ENCODE data around the gene CADPS.

The CADPS gene

DNA sequence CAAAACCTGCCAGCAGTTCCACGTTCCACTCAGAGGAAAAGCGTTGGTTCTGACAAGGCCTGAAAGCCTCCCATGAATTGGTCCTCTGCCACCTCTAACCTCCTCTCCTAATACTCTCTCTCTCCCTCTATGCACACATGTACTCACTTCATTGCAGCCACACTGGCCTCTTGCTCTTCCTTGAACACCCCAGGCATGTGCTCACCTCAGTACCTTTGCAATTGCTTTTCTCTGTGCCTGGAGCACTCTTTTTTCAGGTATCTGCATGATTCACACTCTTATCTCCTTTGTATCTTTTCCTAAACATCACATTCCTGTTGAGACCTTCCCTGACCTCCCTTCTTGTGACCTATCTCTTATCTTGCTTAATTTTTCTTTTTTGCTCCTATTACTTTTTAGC lies 323.7 kb downstream of the CADPS start:
- Histone ChIP-seq H3K9ac (no peak overlapping the region), H3K4me3 (no peak overlapping the region), H3K27ac (no peak overlapping the region), H3K4me1 (no peaks in the 10 kb centered on the region), H3K9me3 (replicated peaks in 1 of 11) (no peaks in the 10 kb centered on the region), H4K20me1 (no peaks in the 10 kb centered on the region), H3K4me2 (no peak overlapping the region), H3K27me3 (no peaks in the 10 kb centered on the region), H3K36me3 (no peaks in the 10 kb centered on the region)
- TF ChIP-seq Cebpa-rat (IDR thresholded peaks at IDR 0.05) = no peak

DNA sequence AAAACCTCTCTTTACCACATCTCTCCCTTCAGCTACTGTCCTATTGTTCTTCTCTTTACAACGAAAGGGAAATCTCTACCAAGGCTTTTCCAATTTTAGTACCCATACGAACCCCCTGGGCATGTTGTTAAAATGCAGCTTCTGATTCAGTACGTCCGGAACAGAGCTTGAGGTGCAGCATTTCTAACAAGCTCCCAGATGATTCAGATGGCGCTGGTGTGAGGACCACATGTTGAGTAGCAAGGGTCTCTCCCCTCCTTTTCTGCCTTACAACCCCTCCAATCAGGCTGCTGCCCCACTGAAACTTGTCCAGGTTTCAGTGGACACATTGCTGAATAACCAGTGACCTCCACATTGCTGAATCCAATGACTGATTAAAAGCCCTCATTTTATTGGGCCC lies 324.8 kb downstream of the CADPS start:
- TF ChIP-seq Cebpa-rat (IDR thresholded peaks at IDR 0.05) = no peak
- Histone ChIP-seq H3K4me3 (no peak overlapping the region), H3K27ac (no peak overlapping the region), H3K27me3 (no peaks in the 10 kb centered on the region), H3K36me3 (no peaks in the 10 kb centered on the region), H3K9ac (no peak overlapping the region), H3K4me2 (no peak overlapping the region), H3K4me1 (no peaks in the 10 kb centered on the region), H3K9me3 (replicated peaks in 1 of 11) (no peaks in the 10 kb centered on the region), H4K20me1 (no peaks in the 10 kb centered on the region)

DNA sequence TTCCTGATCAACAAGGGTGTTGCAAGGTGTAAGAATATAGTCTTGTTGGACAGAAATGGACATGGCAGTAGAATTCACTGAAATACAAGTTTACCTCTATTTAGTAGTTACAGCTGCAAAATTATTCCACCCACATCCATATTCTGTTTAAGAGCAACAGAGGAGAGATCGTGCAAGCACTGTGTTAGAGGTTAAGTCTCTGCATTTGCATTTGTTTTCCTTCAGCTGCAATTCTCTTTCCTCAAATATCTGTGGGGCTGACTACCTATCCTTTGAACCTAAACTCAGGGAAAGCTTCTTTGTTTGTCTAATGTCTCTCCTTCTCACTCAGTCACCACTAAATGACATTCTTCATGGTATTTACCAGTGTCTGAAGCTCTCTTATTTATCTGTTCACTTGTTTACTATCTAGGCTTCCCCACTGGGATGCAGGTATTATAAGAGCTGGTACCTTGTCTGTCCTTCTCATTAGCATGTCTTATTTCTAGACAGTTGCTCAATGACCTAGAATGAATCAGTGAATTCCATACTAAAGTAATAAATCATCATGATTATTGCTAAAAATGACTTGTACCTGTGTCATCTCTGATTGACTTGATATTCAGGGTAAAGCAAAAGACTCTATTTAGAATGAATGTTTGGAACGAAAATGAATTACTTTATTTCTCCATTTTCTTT lies 326.5 kb downstream of the CADPS start:
- Histone ChIP-seq H3K27me3 (no peaks in the 10 kb centered on the region), H3K4me3 (no peak overlapping the region), H3K27ac (no peak overlapping the region), H3K9me3 (replicated peaks in 1 of 11) (no peaks in the 10 kb centered on the region), H3K4me2 (no peak overlapping the region), H4K20me1 (no peaks in the 10 kb centered on the region), H3K9ac (no peak overlapping the region), H3K4me1 (no peaks in the 10 kb centered on the region), H3K36me3 (no peaks in the 10 kb centered on the region)
- TF ChIP-seq Cebpa-rat (IDR thresholded peaks at IDR 0.05) = no peak

DNA sequence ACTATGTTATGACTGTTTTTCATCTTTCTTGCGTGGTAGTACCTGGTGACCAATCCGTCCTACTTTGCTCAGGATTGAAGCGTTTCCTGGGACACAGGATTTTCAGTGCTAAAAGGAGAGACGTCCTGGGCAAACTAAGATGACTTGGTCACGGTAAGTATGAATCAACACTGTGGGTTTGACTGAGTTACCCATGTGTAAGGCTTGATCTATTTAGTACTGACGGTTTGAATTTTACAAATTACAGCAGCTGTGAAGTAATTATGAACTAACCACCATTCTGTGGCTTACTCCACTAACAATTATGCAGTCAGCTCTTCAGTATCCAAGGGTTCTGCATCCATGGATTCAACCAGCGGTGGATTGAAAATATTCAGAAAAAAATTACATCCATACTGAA lies 328.9 kb downstream of the CADPS start:
- TF ChIP-seq Cebpa-rat (IDR thresholded peaks at IDR 0.05) = no peak
- Histone ChIP-seq H3K9me3 (replicated peaks in 1 of 11) (no peaks in the 10 kb centered on the region), H3K27ac (no peak overlapping the region), H4K20me1 (no peaks in the 10 kb centered on the region), H3K4me3 (no peak overlapping the region), H3K4me2 (no peak overlapping the region), H3K4me1 (no peaks in the 10 kb centered on the region), H3K9ac (no peak overlapping the region), H3K27me3 (no peaks in the 10 kb centered on the region), H3K36me3 (no peaks in the 10 kb centered on the region)

DNA sequence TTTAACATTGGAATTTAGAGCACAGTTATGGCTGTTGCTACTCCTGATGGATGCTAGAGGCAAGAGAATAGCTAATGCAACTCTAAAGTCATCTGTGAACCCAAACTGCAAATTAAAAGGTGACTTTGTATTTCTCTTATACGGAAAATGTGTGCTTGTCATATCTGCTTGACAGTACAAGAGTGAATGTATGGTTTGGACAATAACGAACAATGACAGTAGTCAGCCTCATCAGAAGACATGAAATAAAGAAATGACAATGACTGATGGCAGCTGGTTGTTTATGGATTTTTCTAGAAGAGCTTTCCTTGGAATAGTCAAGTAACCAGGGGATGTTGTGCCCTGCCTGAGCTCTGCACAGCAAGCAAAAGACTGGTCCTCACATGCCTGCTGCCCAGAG lies 333.0 kb downstream of the CADPS start:
- H3K27ac ChIP-seq = no peak overlapping the region
- no peak for TF ChIP-seq Cebpa-rat (IDR thresholded peaks at IDR 0.05)
- no peaks in the 10 kb centered on the region for H3K27me3 ChIP-seq
- H3K9me3 ChIP-seq (replicated peaks in 1 of 11) = no peaks in the 10 kb centered on the region
- H3K4me2 ChIP-seq = no peak overlapping the region
- H3K4me1 ChIP-seq = no peaks in the 10 kb centered on the region
- no peak overlapping the region for H3K4me3 ChIP-seq
- H3K36me3 ChIP-seq = no peaks in the 10 kb centered on the region
- H4K20me1 ChIP-seq = no peaks in the 10 kb centered on the region
- no peak overlapping the region for H3K9ac ChIP-seq

DNA sequence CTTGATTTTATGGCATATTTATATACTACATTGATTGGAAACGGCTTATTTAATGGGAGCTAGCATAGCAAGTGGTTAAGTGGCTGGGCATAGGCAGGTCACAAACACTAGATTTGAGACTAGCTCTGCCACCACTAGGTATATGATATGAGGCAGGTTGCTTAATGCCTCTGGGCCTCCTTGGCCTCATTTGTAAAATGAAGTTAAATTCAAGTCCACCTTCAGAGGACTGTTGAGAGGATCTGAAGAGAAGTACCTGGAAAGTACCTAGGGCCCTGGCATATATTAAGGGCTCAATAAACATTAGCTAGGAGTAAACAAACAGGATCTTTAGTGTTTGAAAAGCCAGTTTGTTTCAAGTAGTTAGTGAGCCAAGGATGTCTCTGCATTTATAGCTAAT lies 335.5 kb downstream of the CADPS start:
- TF ChIP-seq Cebpa-rat (IDR thresholded peaks at IDR 0.05) = no peak
- H3K27ac ChIP-seq = no peak overlapping the region
- no peak overlapping the region for H3K4me2 ChIP-seq
- no peaks in the 10 kb centered on the region for H3K27me3 ChIP-seq
- 0 out of 20 replicates have a peak, but pooled peaks cover 0 to 4% (median 0%) of the 10 kb centered on the region in 10 experiments for H3K4me1 ChIP-seq
- no peaks in the 10 kb centered on the region for H3K9me3 ChIP-seq (replicated peaks in 1 of 11)
- no peak overlapping the region for H3K4me3 ChIP-seq
- no peaks in the 10 kb centered on the region for H4K20me1 ChIP-seq
- H3K9ac ChIP-seq = no peak overlapping the region
- H3K36me3 ChIP-seq = no peaks in the 10 kb centered on the region

DNA sequence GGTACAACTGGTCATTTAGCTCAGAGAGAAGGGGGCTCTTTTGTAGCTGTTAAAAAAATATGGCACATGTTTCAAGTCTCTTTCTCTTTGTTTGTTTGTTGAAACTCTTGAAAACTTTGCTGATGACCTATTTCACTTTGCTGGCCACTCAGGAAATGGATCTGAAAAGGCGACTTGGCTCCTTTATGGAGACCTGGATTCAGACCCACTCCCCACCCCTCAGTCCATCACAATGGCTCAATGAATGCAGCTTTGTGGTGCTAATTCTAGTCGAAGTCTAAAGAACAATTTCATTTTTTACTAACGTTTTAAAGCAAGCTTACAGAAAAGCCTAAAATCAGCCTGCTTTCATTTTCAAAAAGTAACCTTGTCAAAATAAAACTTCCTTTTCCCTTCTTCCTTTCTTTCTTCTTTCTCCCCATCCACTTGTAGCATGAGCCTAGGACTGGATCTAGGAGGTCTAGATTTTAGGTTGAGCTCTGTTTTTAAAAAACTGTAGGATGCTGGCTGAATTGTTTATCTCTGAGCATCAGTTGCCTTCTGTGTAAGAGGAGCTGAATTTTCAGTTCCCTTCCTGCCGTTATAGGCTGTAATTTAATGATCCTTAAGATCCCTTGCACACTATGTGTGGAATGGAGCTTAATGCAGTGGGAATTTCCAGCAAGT lies 336.4 kb downstream of the CADPS start:
- Histone ChIP-seq H3K9ac (no peak overlapping the region), H3K4me2 (no peak overlapping the region), H3K4me1 (0 out of 20 replicates have a peak, but pooled peaks cover 0 to 4% (median 0%) of the 10 kb centered on the region in 10 experiments), H3K4me3 (no peak overlapping the region), H3K9me3 (replicated peaks in 1 of 11) (no peaks in the 10 kb centered on the region), H3K27me3 (no peaks in the 10 kb centered on the region), H3K36me3 (no peaks in the 10 kb centered on the region), H3K27ac (no peak overlapping the region), H4K20me1 (no peaks in the 10 kb centered on the region)
- no peak for TF ChIP-seq Cebpa-rat (IDR thresholded peaks at IDR 0.05)

DNA sequence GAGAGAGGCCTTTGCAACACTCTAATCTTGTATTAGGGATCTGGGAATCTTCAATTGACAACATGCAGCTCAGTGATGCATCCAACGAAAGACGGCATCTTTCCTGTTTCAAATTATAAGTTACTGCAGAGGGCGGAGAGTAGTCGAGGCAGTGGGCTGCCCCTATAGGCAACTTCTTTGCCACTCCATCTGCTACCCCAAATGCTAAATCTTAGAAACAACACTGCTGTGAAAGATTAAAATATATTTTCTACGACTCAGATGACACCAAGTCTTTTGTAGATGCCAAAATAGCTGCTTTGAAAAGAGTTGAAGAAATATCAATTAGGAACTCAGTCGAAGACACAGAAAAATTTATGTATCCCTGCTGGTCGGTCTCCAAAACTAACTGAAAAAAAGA lies 340.9 kb downstream of the CADPS start:
- no peak for TF ChIP-seq Cebpa-rat (IDR thresholded peaks at IDR 0.05)
- H3K4me3 ChIP-seq = no peak overlapping the region
- no peaks in the 10 kb centered on the region for H4K20me1 ChIP-seq
- H3K4me2 ChIP-seq = no peak overlapping the region
- H3K4me1 ChIP-seq = 0 out of 20 replicates have a peak, but pooled peaks cover 0 to 4% (median 0%) of the 10 kb centered on the region in 10 experiments
- no peak overlapping the region for H3K27ac ChIP-seq
- no peaks in the 10 kb centered on the region for H3K27me3 ChIP-seq
- H3K9ac ChIP-seq = no peak overlapping the region
- no peaks in the 10 kb centered on the region for H3K9me3 ChIP-seq (replicated peaks in 1 of 11)
- no peaks in the 10 kb centered on the region for H3K36me3 ChIP-seq

DNA sequence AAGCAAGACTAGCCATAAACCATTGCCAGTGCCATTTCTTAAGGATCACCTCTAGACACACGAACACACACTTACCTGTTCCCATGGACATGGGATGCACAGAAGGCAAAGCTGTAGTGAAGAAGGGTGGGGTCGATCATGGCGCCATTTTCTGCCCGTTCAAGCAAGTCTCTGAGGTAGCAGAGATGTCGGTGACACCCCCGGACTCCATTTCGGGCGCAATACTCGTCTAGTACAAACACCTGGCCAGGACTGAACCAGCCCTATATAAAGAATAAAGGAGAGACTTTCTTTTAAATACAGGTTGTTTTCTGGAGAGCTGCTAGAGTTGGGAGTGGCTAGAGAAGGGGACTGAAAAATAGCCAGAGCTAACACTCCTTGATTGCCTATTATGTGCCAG lies 342.4 kb downstream of the CADPS start:
- Histone ChIP-seq H3K4me2 (no peak overlapping the region), H3K27ac (no peak overlapping the region), H3K4me3 (no peak overlapping the region), H3K4me1 (0 out of 20 replicates have a peak, but pooled peaks cover 0 to 4% (median 0%) of the 10 kb centered on the region in 10 experiments), H3K9ac (no peak overlapping the region), H4K20me1 (no peaks in the 10 kb centered on the region), H3K9me3 (replicated peaks in 1 of 11) (no peaks in the 10 kb centered on the region), H3K27me3 (no peaks in the 10 kb centered on the region), H3K36me3 (no peaks in the 10 kb centered on the region)
- no peak for TF ChIP-seq Cebpa-rat (IDR thresholded peaks at IDR 0.05)

DNA sequence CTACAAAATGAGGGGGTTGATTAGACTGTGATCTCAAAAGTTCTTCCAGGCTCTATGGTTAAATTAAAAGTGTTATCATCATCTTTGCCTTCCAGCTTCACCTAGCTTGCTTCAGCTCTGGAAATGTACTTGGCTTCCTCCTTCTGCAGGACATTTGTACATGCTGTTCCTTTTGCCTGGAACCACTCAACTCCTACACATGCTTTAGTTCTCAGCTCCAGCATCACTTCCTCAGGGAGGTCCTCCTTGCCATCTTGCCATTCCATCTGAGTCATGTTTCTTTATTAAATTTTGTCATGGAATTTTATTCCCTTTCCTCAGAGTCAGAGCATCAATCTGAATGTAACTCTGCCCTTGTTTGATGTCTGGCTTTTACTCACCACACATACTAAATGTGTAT lies 343.2 kb downstream of the CADPS start:
- Histone ChIP-seq H4K20me1 (no peaks in the 10 kb centered on the region), H3K36me3 (no peaks in the 10 kb centered on the region), H3K27me3 (no peaks in the 10 kb centered on the region), H3K27ac (no peak overlapping the region), H3K9me3 (replicated peaks in 1 of 11) (no peaks in the 10 kb centered on the region), H3K4me3 (no peak overlapping the region), H3K4me2 (no peak overlapping the region), H3K4me1 (0 out of 20 replicates have a peak, but pooled peaks cover 0 to 4% (median 0%) of the 10 kb centered on the region in 10 experiments), H3K9ac (no peak overlapping the region)
- TF ChIP-seq Cebpa-rat (IDR thresholded peaks at IDR 0.05) = no peak
